GM21529 (cell line): ENCODE results near the gene KRT2.

Experiments
- ATAC-seq: cut with Tn5 transposase; IDR thresholded peaks from one replicate; pipeline ENCODE4 v1.9.1; 2021; ENCODE audit not compliant: unreplicated experiment

Gene KRT2

DNA sequence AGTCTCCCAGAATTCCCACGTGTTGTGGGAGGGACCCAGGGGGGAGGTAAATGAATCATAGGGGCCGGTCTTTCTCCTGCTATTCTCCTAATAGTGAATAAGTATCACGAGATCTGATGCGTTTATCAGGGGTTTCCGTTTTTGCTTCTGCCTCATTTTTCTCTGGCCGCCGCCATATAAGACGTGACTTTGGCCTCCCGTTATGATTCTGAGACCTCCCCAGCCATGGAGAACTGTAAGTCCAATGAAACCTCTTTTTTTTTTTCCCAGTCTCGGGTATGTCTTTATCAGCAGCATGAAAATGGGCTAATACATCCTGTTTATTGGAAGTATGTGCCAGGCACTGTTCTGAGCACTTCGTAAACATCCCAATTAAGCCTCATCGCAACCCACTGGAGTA, 51.5 kb downstream of the KRT2 start:
- no peak for ATAC-seq

DNA sequence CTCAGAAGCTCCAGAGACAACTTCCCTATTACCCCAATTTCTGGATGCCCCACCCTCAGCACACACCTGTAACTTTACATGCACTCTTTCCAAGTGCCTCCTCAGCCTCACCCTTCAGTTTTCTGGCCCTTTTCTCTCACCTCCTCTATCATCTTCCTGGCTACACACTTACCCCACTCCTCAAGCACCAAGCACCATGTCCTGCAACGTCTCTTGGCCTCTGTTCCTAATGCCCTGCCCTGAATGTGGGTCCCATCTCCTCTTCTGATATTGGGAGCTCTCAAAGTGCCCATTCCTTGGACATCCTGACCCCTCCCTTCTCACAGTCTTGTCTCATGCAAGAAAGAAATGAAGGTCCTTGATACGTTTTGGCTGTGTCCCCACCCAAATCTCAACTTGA, 51.9 kb downstream of the KRT2 start:
- no peak for ATAC-seq

DNA sequence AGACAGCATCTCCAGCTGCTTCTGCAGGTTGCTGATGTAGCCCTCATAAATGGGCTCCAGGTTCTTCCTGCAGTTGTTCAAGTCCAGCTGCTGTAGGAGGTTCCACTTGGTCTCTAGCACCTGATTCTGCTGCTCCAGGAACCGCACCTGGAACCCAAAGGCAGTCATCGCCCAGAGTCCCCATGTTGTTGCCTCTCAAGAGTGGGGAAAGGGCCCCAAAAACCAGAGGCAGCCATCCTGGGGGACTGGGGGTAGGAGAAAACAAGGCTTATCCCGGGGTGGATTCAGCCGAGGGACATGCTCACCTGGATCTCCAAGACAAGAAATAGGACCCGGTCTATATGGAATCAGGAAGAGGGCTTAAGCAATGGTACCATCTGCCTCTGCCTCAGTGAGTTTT, 53.0 kb downstream of the KRT2 start:
- ATAC-seq: no peak
